ENCODE measurements around the gene MCC.

MCC gene

DNA sequence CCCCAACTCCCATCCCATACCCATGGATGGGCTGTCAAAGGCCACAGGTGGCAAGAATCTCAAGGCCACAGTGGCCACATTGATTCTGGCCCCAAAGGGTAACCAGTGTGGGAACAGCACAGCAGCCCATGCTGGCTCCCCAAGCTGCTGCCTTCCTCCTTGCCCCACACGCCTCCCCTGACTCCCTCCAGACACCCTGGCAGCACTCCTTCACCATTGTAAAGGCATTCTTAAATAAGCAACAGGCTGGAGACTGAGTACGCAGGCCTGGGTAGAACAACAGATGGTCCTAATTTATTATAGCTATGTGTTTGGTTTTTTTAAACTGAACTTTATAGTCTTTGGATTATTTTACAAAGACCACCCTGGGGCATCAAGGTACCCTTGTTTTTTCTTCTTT, 212.3 kb downstream of the MCC start:
- DNase-seq (ENCODE audit: extremely low read depth in 1 of 2, low read depth in 1 of 2): no peak

- no peak for DNase-seq (ENCODE audit: extremely low read depth in 1 of 2, low read depth in 1 of 2)
These were observed 213.3 kb downstream of the MCC start for GRCh38 chr5:113274836-113275414.

GRCh38 chr5:113273948-113274347, 214.3 kb downstream of the MCC start:
- no peak for DNase-seq (ENCODE audit: extremely low read depth in 1 of 2, low read depth in 1 of 2)

DNA sequence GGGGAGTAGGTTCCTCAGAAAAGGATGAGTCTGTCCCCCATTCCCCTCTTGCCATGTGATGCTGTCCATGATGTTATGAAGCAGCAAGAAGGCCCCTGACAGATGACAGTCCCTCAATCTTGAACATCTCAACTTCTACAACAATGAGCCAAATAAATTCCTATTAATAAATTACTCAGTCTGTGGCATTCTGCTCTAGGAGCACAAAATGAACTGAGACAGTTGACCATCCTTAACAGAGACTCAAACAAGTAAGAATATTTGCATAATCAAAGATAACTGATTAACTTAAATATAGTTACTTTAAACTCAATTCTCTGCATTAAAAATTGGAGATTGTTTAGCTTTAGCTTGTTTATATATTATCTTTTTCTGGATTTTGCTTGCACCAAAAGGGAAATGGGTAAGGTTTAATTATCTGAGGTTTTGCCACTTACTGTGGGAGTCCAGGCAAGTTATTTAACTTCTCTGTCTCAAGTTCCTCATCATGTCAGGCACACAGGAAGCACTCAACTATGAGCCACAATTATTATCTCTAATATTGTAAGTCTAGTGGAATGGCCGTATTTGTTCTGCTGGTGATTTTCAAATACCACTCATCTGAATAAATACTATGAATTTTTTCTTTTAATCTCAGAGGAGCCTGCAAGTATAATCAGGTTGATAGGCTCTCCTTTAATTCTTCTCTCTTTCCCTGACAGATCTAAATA, 216.4 kb downstream of the MCC start:
- no peak for DNase-seq (ENCODE audit: extremely low read depth in 1 of 2, low read depth in 1 of 2)

DNA sequence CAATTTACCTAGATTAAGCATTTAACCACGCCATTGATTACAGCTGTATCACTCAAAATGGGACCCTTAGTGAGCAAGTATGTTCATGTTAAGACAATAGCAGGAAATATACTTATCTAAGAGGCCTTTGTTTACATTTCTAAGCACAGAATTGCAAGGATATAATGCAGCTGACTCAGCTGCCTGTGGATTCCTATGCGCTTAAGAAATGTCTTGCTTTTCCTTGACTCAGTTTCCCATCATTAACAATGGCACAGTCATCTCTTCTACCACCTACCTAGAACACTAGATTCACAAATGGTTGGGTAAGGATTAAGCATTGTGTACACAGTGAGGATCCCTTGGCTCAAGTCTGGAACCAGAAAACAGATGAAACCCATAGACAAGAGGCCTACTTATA, 217.2 kb downstream of the MCC start:
- no peak for DNase-seq (ENCODE audit: extremely low read depth in 1 of 2, low read depth in 1 of 2)

GRCh38 chr5:113270086-113270485, 218.2 kb downstream of the MCC start:
- no peak for DNase-seq (ENCODE audit: extremely low read depth in 1 of 2, low read depth in 1 of 2)

DNA sequence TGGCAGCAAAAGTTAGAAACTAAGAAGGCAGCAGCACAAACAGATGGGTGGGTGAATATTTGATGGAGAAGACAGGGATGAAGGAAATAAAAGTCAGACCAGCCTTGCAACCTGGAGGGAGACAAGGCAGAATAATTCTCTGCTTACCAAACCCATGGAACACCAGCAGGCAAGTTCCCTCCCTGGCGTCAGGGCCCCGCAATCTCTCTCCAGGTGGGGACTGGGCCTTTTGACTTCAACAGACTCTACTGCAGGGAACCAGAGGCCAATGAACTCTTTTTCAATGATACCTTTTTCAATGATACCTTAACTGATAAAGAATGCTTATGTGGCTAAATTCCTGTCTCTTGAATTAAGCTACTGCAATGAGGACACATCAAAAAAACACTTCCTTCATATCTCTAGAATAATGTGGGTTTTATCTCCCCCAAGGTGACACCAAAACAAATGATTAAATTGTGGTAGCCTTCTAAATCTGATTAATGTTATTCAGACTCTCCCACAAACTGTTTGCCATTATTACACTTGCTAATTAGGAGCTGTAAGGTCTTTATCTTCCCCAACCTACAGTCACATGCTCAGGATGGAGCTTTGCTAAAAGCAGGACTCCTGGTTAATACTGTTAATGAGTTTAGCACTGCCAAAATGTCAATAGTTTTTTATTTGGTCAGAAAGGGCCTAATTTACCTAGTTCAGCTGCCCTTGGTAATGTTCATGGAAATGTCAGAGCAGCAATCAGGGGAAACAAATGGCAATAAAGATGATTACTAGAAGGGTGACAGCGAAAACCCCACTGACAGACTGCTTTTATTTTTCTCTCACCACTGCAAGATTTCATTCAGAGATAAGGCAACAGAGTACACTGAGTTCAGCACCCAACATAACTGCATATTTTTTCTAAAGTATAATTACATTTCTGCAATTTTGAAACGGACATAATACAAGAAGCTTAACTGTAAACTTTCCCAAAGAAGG, 218.9 kb downstream of the MCC start:
- no peak for DNase-seq (ENCODE audit: extremely low read depth in 1 of 2, low read depth in 1 of 2)

GRCh38 chr5:113268232-113268631, 220.0 kb downstream of the MCC start:
- DNase-seq (ENCODE audit: extremely low read depth in 1 of 2, low read depth in 1 of 2): no peak

GRCh38 chr5:113267361-113267900, 220.8 kb downstream of the MCC start:
- DNase-seq (ENCODE audit: extremely low read depth in 1 of 2, low read depth in 1 of 2): no peak

DNA sequence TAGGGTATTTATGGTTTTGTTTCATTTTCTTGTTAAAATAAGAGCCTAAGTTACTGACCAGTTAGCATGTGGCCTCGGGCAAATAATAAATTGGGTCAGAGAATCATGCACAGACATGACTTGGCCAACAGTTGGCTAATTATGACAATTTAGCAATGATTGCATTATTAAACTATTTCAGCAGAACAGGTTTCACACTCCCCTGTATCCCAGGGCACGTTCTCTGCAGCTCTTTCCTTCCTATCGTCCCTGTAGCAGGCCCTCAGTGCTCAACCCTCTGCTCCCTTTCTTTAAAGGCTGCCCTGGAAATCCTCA, 221.4 kb downstream of the MCC start:
- no peak for DNase-seq (ENCODE audit: extremely low read depth in 1 of 2, low read depth in 1 of 2)

- DNase-seq (ENCODE audit: extremely low read depth in 1 of 2, low read depth in 1 of 2): no peak
These were observed 221.9 kb downstream of the MCC start for GRCh38 chr5:113266227-113266912.

GRCh38 chr5:113265190-113265589, 223.1 kb downstream of the MCC start:
- no peak for DNase-seq (ENCODE audit: extremely low read depth in 1 of 2, low read depth in 1 of 2)

- no peak for DNase-seq (ENCODE audit: extremely low read depth in 1 of 2, low read depth in 1 of 2)
These were observed 224.2 kb downstream of the MCC start for GRCh38 chr5:113264046-113264445.

DNA sequence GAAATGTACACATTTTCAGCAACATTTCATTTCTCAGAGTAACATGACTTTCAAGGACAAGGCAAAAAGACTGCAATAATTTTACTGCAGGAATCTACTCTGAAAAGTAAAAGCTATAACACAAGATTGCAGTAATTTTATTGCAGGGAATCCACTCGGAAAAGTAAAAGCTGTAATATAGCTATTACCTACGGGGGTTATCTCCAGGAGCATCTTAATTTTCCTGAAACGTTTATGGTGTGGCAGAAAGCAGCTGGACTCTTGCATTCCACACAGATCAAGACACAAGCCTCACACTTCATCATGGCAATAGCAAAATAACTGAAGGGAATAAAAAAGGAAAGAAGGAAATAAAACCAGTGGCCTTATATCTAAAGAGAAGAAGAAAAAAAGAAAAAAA, 224.7 kb downstream of the MCC start:
- no peak for DNase-seq (ENCODE audit: extremely low read depth in 1 of 2, low read depth in 1 of 2)

DNA sequence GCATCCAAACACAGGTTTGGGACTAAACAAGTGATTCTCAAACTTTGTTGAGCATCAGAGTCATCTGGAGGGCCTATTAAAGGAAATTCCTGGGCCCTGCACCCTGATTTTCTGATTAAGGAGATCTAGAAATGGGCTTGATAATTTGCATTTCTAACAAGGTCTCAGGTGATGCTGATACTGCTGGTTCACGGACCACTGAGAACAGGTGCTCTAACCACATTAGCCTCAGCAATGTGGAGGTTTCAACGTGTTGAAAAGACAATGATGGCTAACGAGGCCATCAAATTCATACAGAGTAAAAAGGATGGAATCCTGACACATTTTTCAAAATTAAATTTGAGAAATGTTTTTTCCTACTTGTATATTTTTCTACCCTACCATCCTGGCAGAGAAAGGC, 225.6 kb downstream of the MCC start:
- no peak for DNase-seq (ENCODE audit: extremely low read depth in 1 of 2, low read depth in 1 of 2)

DNA sequence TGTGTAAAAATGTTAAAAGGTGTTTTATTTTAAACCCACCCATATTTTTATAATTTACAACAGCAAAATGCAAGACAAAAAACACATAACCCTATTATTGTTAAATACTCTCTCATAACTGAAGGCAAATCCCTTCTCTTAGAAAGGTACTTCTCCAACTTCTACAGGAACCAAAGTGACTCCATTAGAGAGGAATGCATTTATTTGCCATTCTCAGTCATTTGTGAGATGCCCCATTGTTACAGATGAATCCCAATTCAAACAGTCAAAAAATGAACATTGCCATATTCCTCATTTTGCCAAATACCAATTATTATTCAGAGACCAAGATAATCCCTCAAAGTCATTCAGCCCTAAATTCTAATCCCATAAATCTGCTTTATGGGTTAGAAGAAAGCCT, 229.2 kb downstream of the MCC start:
- no peak for DNase-seq (ENCODE audit: extremely low read depth in 1 of 2, low read depth in 1 of 2)

GRCh38 chr5:113257545-113257944, 230.7 kb downstream of the MCC start:
- no peak for DNase-seq (ENCODE audit: extremely low read depth in 1 of 2, low read depth in 1 of 2)

DNA sequence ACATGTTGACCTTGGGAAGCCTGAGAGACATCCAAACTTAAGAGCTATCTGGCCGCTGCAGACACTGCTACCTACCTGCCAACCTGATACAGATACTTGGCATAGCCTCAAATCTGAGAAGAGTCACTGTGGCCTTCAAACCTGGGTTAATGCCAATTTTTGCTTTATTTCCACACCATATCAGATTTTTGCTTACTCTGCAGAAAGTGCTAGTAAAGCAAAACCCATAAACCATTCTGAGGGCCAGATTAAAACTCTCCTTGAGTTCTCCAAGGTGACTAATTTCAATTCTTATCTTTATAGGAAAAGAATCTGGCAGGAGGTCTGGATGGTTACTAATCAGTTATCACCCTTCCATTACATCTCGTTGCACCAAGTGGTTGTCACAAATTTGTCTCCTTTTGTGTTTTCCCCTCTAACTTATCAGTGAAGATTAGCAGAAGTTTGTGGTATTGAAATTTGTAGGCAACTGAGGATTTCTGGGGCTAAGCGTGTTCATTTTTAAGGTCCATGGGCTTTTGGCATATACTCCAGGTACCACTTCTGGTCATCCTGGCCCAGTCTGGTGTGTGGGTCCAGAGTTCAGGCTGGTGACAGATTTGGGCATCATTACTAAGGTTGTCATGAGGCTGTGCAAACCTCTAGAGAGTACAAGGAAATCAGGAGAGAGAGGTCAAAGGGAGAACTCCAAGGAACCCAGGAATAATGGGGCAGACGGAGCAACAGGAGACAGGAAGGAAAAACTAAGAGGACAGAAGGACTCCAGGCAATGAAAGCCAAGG, 231.4 kb downstream of the MCC start:
- no peak for DNase-seq (ENCODE audit: extremely low read depth in 1 of 2, low read depth in 1 of 2)

DNA sequence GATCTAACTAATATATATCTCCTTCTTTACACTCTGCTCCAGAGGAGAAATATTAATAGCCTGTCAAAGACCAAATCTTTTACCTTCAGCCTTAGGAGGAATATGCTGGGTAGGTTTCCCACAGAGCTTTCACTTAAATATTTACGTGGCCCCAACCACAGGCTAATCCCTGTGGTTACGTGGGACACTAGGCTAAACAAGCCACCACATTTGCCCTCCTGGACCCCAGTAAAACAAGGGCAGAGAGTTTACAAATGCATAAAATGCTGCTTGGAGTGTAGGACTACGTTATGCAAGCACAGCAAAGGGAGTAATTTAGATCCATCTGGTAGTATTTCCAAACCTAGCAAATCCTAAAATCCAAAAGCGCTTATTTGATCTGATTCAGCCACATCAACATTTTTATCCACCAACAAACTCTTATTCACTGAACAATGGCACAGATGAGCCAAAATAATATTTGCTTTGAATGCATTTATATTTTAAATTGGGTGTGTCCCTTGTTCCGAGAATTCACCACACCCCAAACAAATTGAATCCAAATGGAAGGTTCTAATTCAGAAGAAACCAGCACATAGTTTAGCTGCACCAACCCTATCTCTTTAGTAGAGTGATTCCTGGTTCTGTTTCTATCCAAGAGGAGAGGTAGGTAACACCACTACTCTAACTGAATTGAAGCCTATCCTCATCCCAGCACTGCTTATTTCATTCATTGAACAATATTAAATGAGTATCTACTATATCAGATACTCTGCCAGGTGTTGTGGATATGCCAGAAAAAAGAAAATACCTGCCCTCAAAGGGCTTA, 232.5 kb downstream of the MCC start:
- no peak for DNase-seq (ENCODE audit: extremely low read depth in 1 of 2, low read depth in 1 of 2)

Measured in activated CD8-positive, alpha-beta memory T cell treated with anti-CD3 and anti-CD28 coated beads for 1 hour (primary cell).